GM23248 (cell line): ENCODE results near the gene ZNF638. TPM values are rescaled to one million over a fixed set of nuclear protein-coding genes. Genes with fewer than 3 reads are reported as not detected.

Experiments used
- DNase-seq: peaks from one replicate; pipeline ENCODE4 v3.0.0-alpha.2; 2015
- H2AFZ ChIP-seq: fragments of 200-600 bp; sonication (generic); 2 replicates; pipeline ENCODE4 v1.6.1; 2016; ENCODE audit warnings: antibody characterized with exemption
- H3F3A ChIP-seq: fragments of 200-600 bp; sonication (generic); 2 replicates; pipeline ENCODE4 v1.6.1; 2016; ENCODE audit warnings: mild to moderate bottlenecking, antibody characterized with exemption, mixed run types; ENCODE audit not compliant: insufficient read depth
- H3K27ac ChIP-seq: fragments of 200-600 bp; sonication (generic); 2 replicates; pipeline ENCODE4 v1.5.1; 2016; ENCODE audit warnings: mild to moderate bottlenecking
- H3K27me3 ChIP-seq: fragments of 200-600 bp; sonication (generic); replicated peaks from 2 replicates; pipeline ENCODE4 v1.6.1; 2016; ENCODE audit warnings: mild to moderate bottlenecking; ENCODE audit not compliant: insufficient read depth
- H3K36me3 ChIP-seq: fragments of 200-600 bp; sonication (generic); 2 replicates; pipeline ENCODE4 v1.6.1; 2016; ENCODE audit warnings: low read depth, mild to moderate bottlenecking
- H3K4me1 ChIP-seq: fragments of 200-600 bp; sonication (generic); 2 replicates; pipeline ENCODE4 v1.6.1; 2016; ENCODE audit warnings: mild to moderate bottlenecking; ENCODE audit not compliant: insufficient read depth
- H3K4me2 ChIP-seq: fragments of 200-600 bp; sonication (generic); one replicate; pipeline ENCODE4 v1.6.1; 2016; ENCODE audit warnings: mild to moderate bottlenecking; ENCODE audit not compliant: unreplicated experiment
- H3K4me3 ChIP-seq: fragments of 200-600 bp; sonication (generic); 2 replicates; pipeline ENCODE4 v1.5.1; 2016; ENCODE audit warnings: mild to moderate bottlenecking
- H3K79me2 ChIP-seq: fragments of 200-600 bp; sonication (generic); 2 replicates; pipeline ENCODE4 v1.6.1; 2016; ENCODE audit warnings: mild to moderate bottlenecking; ENCODE audit not compliant: insufficient read depth
- H3K9ac ChIP-seq: fragments of 200-600 bp; sonication (generic); 2 replicates; pipeline ENCODE4 v1.6.1; 2016; ENCODE audit warnings: mild to moderate bottlenecking
- H3K9me2 ChIP-seq: fragments of 200-600 bp; sonication (generic); 2 replicates; pipeline ENCODE4 v1.6.1; 2016; ENCODE audit warnings: mixed run types, mild to moderate bottlenecking, moderate library complexity; ENCODE audit not compliant: insufficient read depth
- H3K9me3 ChIP-seq: fragments of 200-600 bp; sonication (generic); one replicate; pipeline ENCODE4 v1.6.1; 2017; ENCODE audit warnings: low read depth
- H4K20me1 ChIP-seq: fragments of 200-600 bp; sonication (generic); 2 replicates; pipeline ENCODE4 v1.6.0; 2016; ENCODE audit not compliant: insufficient read depth
- EZH2 ChIP-seq: fragments of 200-600 bp; sonication (generic); IDR thresholded peaks from 2 replicates; pipeline ENCODE4 v1.6.1; 2018; ENCODE audit warnings: antibody characterized with exemption, mild to moderate bottlenecking; ENCODE audit not compliant: insufficient read depth, poor library complexity, severe bottlenecking
- EZH2phosphoT487 ChIP-seq: fragments of 200-600 bp; sonication (generic); IDR thresholded peaks from 2 replicates; pipeline ENCODE4 v1.6.1; 2018; ENCODE audit warnings: antibody characterized with exemption, moderate library complexity, mild to moderate bottlenecking, low read depth; ENCODE audit not compliant: insufficient read depth
- WGBS, 2 experiments: methylation state at CpG; one replicate each; pipeline ENCODE4 v1.1.6; 2015 to 2017; ENCODE audit warnings: low lambda C conversion rate in 2 of 2, low coverage in 1 of 2; ENCODE audit errors: missing lambda C conversion rate in 2 of 2; 5-methylcytosine and 5-hydroxymethylcytosine counted together
- in situ Hi-C: fragments of 300-500 bp; cut with MboI; formaldehyde crosslinking; loops from 2 replicates; pipeline ENCODE4 v1.15.0; 2020
- polyA plus RNA-seq: library from polyadenylated mRNA; unstranded; fragments of >200 nt; fragmentation: Nextera tagmentation; extraction: Ambion mirVana; gene quantifications from 2 replicates; pipeline ENCODE4 v1.2.1, GENCODE V29; 2016
- total RNA-seq: library from RNA; depleted of rRNA; stranded (reverse); fragments of >200 nt; shearing (Covaris generic); gene quantifications from 2 replicates; pipeline ENCODE4 v1.2.3, GENCODE V29; 2014

The ZNF638 gene
- total and polyA plus RNA-seq, 2 experiments from 2014 or later, result 44.0 to 83.0 TPM

DNA sequence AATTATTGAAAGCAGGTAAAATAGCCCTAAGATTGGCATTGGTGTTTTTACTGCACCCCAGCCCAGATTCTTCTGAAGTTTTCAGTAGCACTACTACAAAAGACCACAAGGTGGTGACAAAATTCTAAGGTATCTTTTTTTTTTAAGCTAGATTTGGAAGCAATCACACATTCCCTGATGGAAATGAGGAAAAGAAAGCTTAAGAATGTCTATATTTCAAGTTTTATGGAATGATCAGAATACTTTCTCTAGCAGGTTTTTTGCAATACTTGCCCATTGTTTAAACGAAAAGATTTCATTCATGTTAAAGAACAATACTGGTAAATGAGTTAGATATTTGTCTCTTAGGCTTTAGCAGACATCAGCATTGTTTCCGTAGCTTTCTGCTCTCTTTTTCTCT lies 32.1 kb upstream of the ZNF638 start:
- 56 to 69% methylated on average over 2 of the region's 2 CpGs for WGBS, 2 experiments
- H2AFZ ChIP-seq, result 0 out of 2 replicates have a peak overlapping the region, but pooled peaks have one; percentile 4
- TF ChIP-seq EZH2phosphoT487 (no peak), EZH2 (no peak)
- H3K9ac ChIP-seq, result no peak overlapping the region
- H4K20me1 ChIP-seq, result no peaks in the 10 kb centered on the region
- H3K27ac ChIP-seq, result no peak overlapping the region
- H3K4me2 ChIP-seq, result no peak overlapping the region
- no peaks in the 10 kb centered on the region for H3K9me3 ChIP-seq
- H3K4me1 ChIP-seq, result no peaks in the 10 kb centered on the region
- no peaks in the 10 kb centered on the region for H3F3A ChIP-seq
- no peaks in the 10 kb centered on the region for H3K27me3 ChIP-seq
- no peaks in the 10 kb centered on the region for H3K9me2 ChIP-seq
- in situ Hi-C loops, result loop anchor here (5.0 kb wide), 1 partner anchor 208 kb away; no protein-coding TSS in a partner anchor
- DNase-seq, result peak; percentile 50
- no peak overlapping the region for H3K4me3 ChIP-seq
- no peaks in the 10 kb centered on the region for H3K79me2 ChIP-seq
- no peaks in the 10 kb centered on the region for H3K36me3 ChIP-seq

DNA sequence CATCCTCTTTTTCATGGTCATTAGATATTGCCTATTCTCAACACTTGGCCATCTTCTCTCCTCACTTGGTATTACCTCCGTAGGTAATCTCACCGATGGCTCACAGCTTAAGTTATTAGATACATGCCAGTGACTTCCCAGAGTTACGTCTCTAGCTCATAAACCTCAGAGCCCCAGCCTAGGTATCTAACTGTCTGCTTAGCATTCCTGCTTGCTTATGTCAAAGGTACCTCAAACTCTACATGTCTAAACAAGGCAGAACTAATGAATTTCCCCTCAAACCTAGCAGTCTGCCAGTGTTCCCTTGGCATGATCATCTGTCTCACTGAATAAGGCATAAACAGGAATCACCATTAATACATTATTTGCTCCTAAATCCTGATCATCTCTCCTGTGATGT lies 27.7 kb upstream of the ZNF638 start:
- no peak overlapping the region for H3K9ac ChIP-seq
- in situ Hi-C loops, result no loop called here
- H3K4me2 ChIP-seq, result no peak overlapping the region
- no peaks in the 10 kb centered on the region for H4K20me1 ChIP-seq
- peaks cover 6% of the 10 kb centered on the region; the same call in 1 of the 2 replicates for H3F3A ChIP-seq
- H3K9me2 ChIP-seq, result no peaks in the 10 kb centered on the region
- no peaks in the 10 kb centered on the region for H3K9me3 ChIP-seq
- H3K27ac ChIP-seq, result no peak overlapping the region
- no peak overlapping the region for H3K4me3 ChIP-seq
- H3K79me2 ChIP-seq, result no peaks in the 10 kb centered on the region
- peaks cover 5% of the 10 kb centered on the region for H3K4me1 ChIP-seq
- H3K36me3 ChIP-seq, result no peaks in the 10 kb centered on the region
- no peak for TF ChIP-seq EZH2
- TF ChIP-seq EZH2phosphoT487, result no peak
- no peaks in the 10 kb centered on the region for H3K27me3 ChIP-seq
- WGBS, 2 experiments, result 80 to 82% methylated on average over 3 of the region's 3 CpGs
- no peak overlapping the region for H2AFZ ChIP-seq
- DNase-seq, result no peak

DNA sequence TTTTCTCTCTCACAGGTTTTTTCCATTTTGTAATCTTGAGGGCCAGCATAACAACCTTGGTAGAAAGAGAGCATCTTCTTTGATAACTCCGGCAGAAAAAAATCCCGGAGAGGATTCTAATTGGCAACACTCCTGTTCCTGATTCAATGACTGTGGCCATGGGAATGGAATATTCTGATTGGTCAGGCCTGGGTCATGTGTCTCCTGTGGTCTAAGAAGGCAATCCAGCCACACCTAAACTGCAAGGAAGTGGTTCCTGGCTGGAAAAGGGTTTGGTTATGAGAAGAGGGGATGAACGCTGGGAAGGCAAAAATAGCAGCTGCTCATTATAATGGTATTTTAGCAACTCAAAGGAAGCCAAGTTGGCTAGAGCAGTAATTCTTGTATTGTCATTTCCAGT lies 24.8 kb upstream of the ZNF638 start:
- H4K20me1 ChIP-seq, result no peaks in the 10 kb centered on the region
- H3K27ac ChIP-seq, result peak overlapping the region; percentile 51
- H3K36me3 ChIP-seq, result no peaks in the 10 kb centered on the region
- no peak overlapping the region for H3K4me3 ChIP-seq
- in situ Hi-C loops, result no loop called here
- TF ChIP-seq EZH2 (no peak), EZH2phosphoT487 (no peak)
- DNase-seq, result peak; percentile 88
- WGBS, 2 experiments, result 0 to 3% methylated on average over 3 of the region's 3 CpGs
- no peaks in the 10 kb centered on the region for H3K27me3 ChIP-seq
- H3K4me2 ChIP-seq, result peak overlapping the region; percentile 10
- peaks cover 5% of the 10 kb centered on the region for H3K4me1 ChIP-seq
- H3F3A ChIP-seq, result peaks cover 6% of the 10 kb centered on the region; the same call in 1 of the 2 replicates
- no peaks in the 10 kb centered on the region for H3K9me2 ChIP-seq
- no peaks in the 10 kb centered on the region for H3K9me3 ChIP-seq
- peak overlapping the region; percentile 43; the same call in 1 of the 2 replicates for H2AFZ ChIP-seq
- no peaks in the 10 kb centered on the region for H3K79me2 ChIP-seq
- no peak overlapping the region for H3K9ac ChIP-seq

DNA sequence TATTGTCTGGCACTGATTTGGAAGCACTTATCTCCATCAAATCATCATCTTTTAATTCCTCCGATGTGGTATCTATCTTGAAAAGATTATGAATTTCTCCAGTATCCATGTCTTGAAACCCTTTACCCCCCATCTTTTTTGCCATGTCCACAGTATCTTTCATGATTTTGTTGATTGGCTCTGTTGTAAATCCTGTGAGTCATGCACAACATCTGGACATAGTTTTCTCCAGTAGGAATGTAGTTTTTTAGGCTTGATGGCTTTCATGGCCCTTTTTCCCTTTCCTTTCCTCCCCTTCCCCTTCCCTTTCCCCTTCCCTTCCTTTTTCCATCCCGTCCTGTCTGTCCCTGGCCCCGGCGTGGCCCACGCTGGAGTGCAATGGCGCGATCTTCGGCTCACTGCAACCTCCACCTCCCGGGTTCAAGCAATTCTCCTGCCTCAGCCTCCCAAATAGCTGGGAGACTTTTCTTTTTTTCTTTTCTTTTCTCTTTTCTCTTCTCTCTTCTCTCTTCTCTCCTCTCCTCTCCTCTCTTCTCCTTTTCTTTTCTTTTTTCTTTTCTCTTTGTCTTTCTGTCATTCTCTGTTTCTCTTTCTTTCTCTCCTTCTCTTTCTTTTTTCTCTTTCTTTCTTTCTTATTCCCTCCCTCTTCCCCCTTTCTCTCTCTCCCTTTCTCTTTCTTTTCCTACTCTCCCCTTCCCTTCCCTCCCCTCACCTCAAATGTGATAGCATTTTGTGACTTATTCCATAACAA lies 18.4 kb upstream of the ZNF638 start:
- Histone ChIP-seq H4K20me1 (no peaks in the 10 kb centered on the region), H3K27me3 (no peaks in the 10 kb centered on the region), H3K9me2 (no peaks in the 10 kb centered on the region), H3K36me3 (no peaks in the 10 kb centered on the region), H3K4me1 (no peaks in the 10 kb centered on the region), H3K4me2 (no peak overlapping the region), H3K9ac (no peak overlapping the region), H3K4me3 (no peak overlapping the region), H2AFZ (no peak overlapping the region), H3F3A (no peaks in the 10 kb centered on the region), H3K27ac (no peak overlapping the region), H3K9me3 (no peaks in the 10 kb centered on the region), H3K79me2 (no peaks in the 10 kb centered on the region)
- in situ Hi-C loops, result no loop called here
- peak; percentile 50 for DNase-seq
- TF ChIP-seq EZH2phosphoT487, result no peak
- TF ChIP-seq EZH2, result no peak
- 53 to 54% methylated on average over 9 of the region's 9 CpGs for WGBS, 2 experiments
